Osteoblast (primary cell): ENCODE measurements around the gene ZNF775. TPM values are rescaled to one million over a fixed set of nuclear protein-coding genes. Genes with fewer than 3 reads are reported as not detected.

Experiments
- DNase-seq: peaks from one replicate; pipeline ENCODE4 v3.0.0; 2011; ENCODE audit warnings: low spot score, mixed read lengths; ENCODE audit not compliant: insufficient read length; ENCODE audit errors: missing footprints
- H2AFZ ChIP-seq: 2 replicates; pipeline ENCODE4 v1.6.0; 2011; ENCODE audit warnings: mild to moderate bottlenecking, low read length
- H3K27ac ChIP-seq: 2 replicates; pipeline ENCODE4 v1.5.1; 2011; ENCODE audit warnings: mild to moderate bottlenecking, low read depth, low read length, moderate library complexity
- H3K27me3 ChIP-seq: 2 replicates; pipeline ENCODE4 v1.6.0; 2012; ENCODE audit warnings: mild to moderate bottlenecking, control low read depth, inconsistent platforms, low read length, moderate library complexity; ENCODE audit not compliant: insufficient read depth
- H3K36me3 ChIP-seq: 2 replicates; pipeline ENCODE4 v1.5.1; 2011; ENCODE audit warnings: mild to moderate bottlenecking, low read length, control low read depth, moderate library complexity; ENCODE audit not compliant: insufficient read depth
- H3K4me1 ChIP-seq: 2 replicates; pipeline ENCODE4 v1.5.1; 2011; ENCODE audit warnings: mild to moderate bottlenecking, low read length, control low read depth, moderate library complexity; ENCODE audit not compliant: insufficient read depth
- H3K4me2 ChIP-seq: 2 replicates; pipeline ENCODE4 v1.6.0; 2011; ENCODE audit warnings: mild to moderate bottlenecking, low read length; ENCODE audit not compliant: insufficient read depth
- H3K4me3 ChIP-seq: fragments of 200-600 bp; sonication (generic); 3 replicates; pipeline ENCODE4 v1.5.1; 2012; ENCODE audit warnings: mild to moderate bottlenecking, low read length, inconsistent platforms; ENCODE audit not compliant: insufficient read depth
- H3K79me2 ChIP-seq: 2 replicates; pipeline ENCODE4 v1.6.0; 2012; ENCODE audit warnings: mild to moderate bottlenecking, low read length, control low read depth, inconsistent platforms; ENCODE audit not compliant: insufficient read depth
- H3K9me3 ChIP-seq: 2 replicates; pipeline ENCODE4 v1.5.1; 2011; ENCODE audit warnings: low read depth, low read length, control low read depth
- H4K20me1 ChIP-seq: 2 replicates; pipeline ENCODE4 v1.6.0; 2012; ENCODE audit warnings: mild to moderate bottlenecking, low read length, control low read depth; ENCODE audit not compliant: insufficient read depth
- CTCF ChIP-seq: IDR thresholded peaks from 2 replicates; pipeline ENCODE4 v1.5.1; 2011; ENCODE audit warnings: mild to moderate bottlenecking, low read depth, low read length, moderate library complexity; ENCODE audit errors: extremely low read depth
- total RNA-seq: library from RNA; depleted of rRNA; stranded (reverse); fragments of >200 nt; gene quantifications from 2 replicates; pipeline ENCODE4 v1.2.3, GENCODE V29; 2012

ZNF775 gene
- total RNA-seq, 1 donor = 6.2 TPM

- no peaks in the 10 kb centered on the region for H3K27me3 ChIP-seq
- no peak overlapping the region for H2AFZ ChIP-seq
- no peaks in the 10 kb centered on the region for H3K9me3 ChIP-seq
- H3K27ac ChIP-seq = no peak overlapping the region
- no peaks in the 10 kb centered on the region for H3K79me2 ChIP-seq
- no peak overlapping the region for H3K4me3 ChIP-seq
- peak; percentile 77 for DNase-seq
- H3K4me2 ChIP-seq = no peak overlapping the region
- H3K36me3 ChIP-seq = no peaks in the 10 kb centered on the region
- no peaks in the 10 kb centered on the region for H4K20me1 ChIP-seq
- TF ChIP-seq CTCF = no peak
- no peaks in the 10 kb centered on the region for H3K4me1 ChIP-seq
Measured at GRCh38 chr7:150332852-150333635, 46.1 kb upstream of the ZNF775 start.

- Histone ChIP-seq H3K9me3 (no peaks in the 10 kb centered on the region), H3K4me2 (no peak overlapping the region), H3K4me1 (no peaks in the 10 kb centered on the region), H3K4me3 (no peak overlapping the region), H3K36me3 (no peaks in the 10 kb centered on the region), H3K27me3 (no peaks in the 10 kb centered on the region), H3K27ac (no peak overlapping the region), H2AFZ (no peak overlapping the region), H3K79me2 (no peaks in the 10 kb centered on the region), H4K20me1 (no peaks in the 10 kb centered on the region)
- TF ChIP-seq CTCF = no peak
- DNase-seq = no peak
Measured at GRCh38 chr7:150333659-150334058, 45.5 kb upstream of the ZNF775 start.

- H3K4me2 ChIP-seq = no peak overlapping the region
- H3K27ac ChIP-seq = no peak overlapping the region
- no peaks in the 10 kb centered on the region for H3K36me3 ChIP-seq
- H4K20me1 ChIP-seq = no peaks in the 10 kb centered on the region
- H3K9me3 ChIP-seq = no peaks in the 10 kb centered on the region
- no peak overlapping the region for H3K4me3 ChIP-seq
- no peak overlapping the region for H2AFZ ChIP-seq
- no peaks in the 10 kb centered on the region for H3K27me3 ChIP-seq
- H3K4me1 ChIP-seq = no peaks in the 10 kb centered on the region
- DNase-seq = no peak
- no peaks in the 10 kb centered on the region for H3K79me2 ChIP-seq
- no peak for TF ChIP-seq CTCF
Measured at GRCh38 chr7:150334108-150334507, 45.0 kb upstream of the ZNF775 start.

GRCh38 chr7:150335108-150335773 lies 43.9 kb upstream of the ZNF775 start:
- H3K4me1 ChIP-seq = no peaks in the 10 kb centered on the region
- TF ChIP-seq CTCF = no peak
- H3K36me3 ChIP-seq = no peaks in the 10 kb centered on the region
- no peak overlapping the region for H3K4me3 ChIP-seq
- H3K27ac ChIP-seq = no peak overlapping the region
- H2AFZ ChIP-seq = no peak overlapping the region
- H3K4me2 ChIP-seq = no peak overlapping the region
- no peaks in the 10 kb centered on the region for H3K79me2 ChIP-seq
- no peaks in the 10 kb centered on the region for H4K20me1 ChIP-seq
- no peaks in the 10 kb centered on the region for H3K9me3 ChIP-seq
- DNase-seq = peak; percentile 68
- peaks cover 2% of the 10 kb centered on the region for H3K27me3 ChIP-seq
